Heart right ventricle (tissue), 16 donors: ENCODE measurements around the gene MBP. TPM values are rescaled to one million over a fixed set of nuclear protein-coding genes. Genes with fewer than 3 reads are reported as not detected.

Experiments
- ATAC-seq, 8 donors: fragments of 200-7000 bp; cut with Tn5 transposase; one replicate each; pipeline ENCODE4 v1.9.1; 2020; ENCODE audit warnings: mild to moderate bottlenecking in 8 of 8, moderate library complexity in 8 of 8, moderate number of reproducible peaks in 1 of 8
- DNase-seq, 2 donors: peaks; one replicate each; pipeline ENCODE4 v3.0.0-alpha.2; 2020
- H3K27ac ChIP-seq, 10 donors: fragments of 200-600 bp; sonication (generic) in 2 of 10; one replicate each; pipeline versions ENCODE4 v1.5.0 to v1.8.0; 2020 to 2022; ENCODE audit warnings: mild to moderate bottlenecking in 3 of 10
- H3K27me3 ChIP-seq, 7 donors: fragments of 200-600 bp; one replicate each; pipeline ENCODE4 v1.8.0; 2021 to 2022; ENCODE audit warnings: mild to moderate bottlenecking in 2 of 7
- H3K36me3 ChIP-seq, 9 donors: fragments of 200-600 bp; sonication (generic) in 1 of 9; one replicate each; pipeline versions ENCODE4 v1.5.0 to v1.8.0; 2020 to 2022; ENCODE audit warnings: mild to moderate bottlenecking in 2 of 9
- H3K4me1 ChIP-seq, 9 donors: fragments of 200-600 bp; sonication (generic) in 1 of 9; one replicate each; pipeline versions ENCODE4 v1.5.0 to v1.8.0; 2020 to 2022; ENCODE audit warnings: mild to moderate bottlenecking in 4 of 9
- H3K4me3 ChIP-seq, 10 donors: fragments of 200-600 bp; sonication (generic) in 2 of 10; one replicate each; pipeline versions ENCODE4 v1.5.0 to v1.8.0; 2020 to 2022; ENCODE audit warnings: mild to moderate bottlenecking in 7 of 10, moderate library complexity in 2 of 10
- H3K9me3 ChIP-seq, 11 donors: fragments of 200-600 bp in 10 of 11; sonication (generic) in 2 of 11; one replicate each; pipeline versions ENCODE4 v1.5.0 to v1.8.0; 2013 to 2022; ENCODE audit warnings: mild to moderate bottlenecking in 2 of 11, control low read depth in 1 of 11, moderate library complexity in 1 of 11
- CTCF ChIP-seq, 9 donors: fragments of 200-600 bp; sonication (generic) in 2 of 9; IDR thresholded peaks; one replicate each; pipeline versions ENCODE4 v1.5.0 to v1.8.0; 2021 to 2022; ENCODE audit warnings: antibody characterized with exemption in 9 of 9, mild to moderate bottlenecking in 5 of 9, moderate library complexity in 1 of 9
- WGBS, 2 donors: extraction: QIAGEN DNeasy Blood & Tissue Kit; methylation state at CpG; one replicate each; pipeline ENCODE4 v1.1.7; 2013; ENCODE audit warnings: inconsistent platforms in 1 of 2; 5-methylcytosine and 5-hydroxymethylcytosine counted together
- intact Hi-C, 10 donors: fragments of 100-400 bp; cut with DNase I; formaldehyde crosslinking; loops; one replicate each; pipeline versions ENCODE4 v1.11.1 to v1.14.2; 2022
- polyA plus RNA-seq, 2 donors: library from polyadenylated mRNA; stranded (reverse); fragments of 200-250 nt; gene quantifications; one replicate each; pipeline ENCODE4 v1.2.3, GENCODE V29; 2013
- total RNA-seq, 10 donors: library from RNA; stranded (reverse); fragmentation: NEBNext Ultra II Directional in 3 of 10; extraction: Animal tissue kit (Norgen Biotek cat#: 25700) in 3 of 10; gene quantifications; one replicate each; pipeline versions ENCODE4 v1.2.1 to v1.2.4, GENCODE V29; 2021 to 2023
- donor health status: Arrhythmogenic right ventricular cardiomyopathy.
- donor health status: ischemic (EF 13 %, LVEDD 7.1; RV severe dilation, severe dysfunction).
- donor health status: healthy with polysubstance abuse.
- donor health status: DM: no; HTN: yes; CAD: no.
- donor health status: DM: no; HTN: no; CAD: no.
- donor health status: ischemic (EF 25% LVEDD 6.9; RV normal size, moderate dysfunction).
- donor health status: ischemic (EF 25% LVEDD 5.7; RV mildly dilated, moderate dysfunction).
- donor health status: healthy.
- donor health status: DM: yes; HTN: yes; CAD: no.
- donor health status: Ischemic cardiomyopathy.
- donor health status: ischemic (EF 35%, LVEDD 5.7; RV mildly dilated, moderate dysfunction).
- donor health status: nonischemic (EF 11% LVEDD 7.7; RV severe dilation, severe dysfunction).
- donor health status: DM: yes; HTN: yes; CAD: no.
- donor health status: PGD.
- donor health status: ischemic (EF 29% LVEDD 5.4; RV normal size, mild dysfunction).
- donor health status: nonischemic (EF 23%, LVEDD 6.1; RV moderate dilation, normal function).

Gene MBP
- total and polyA plus RNA-seq, 12 donors, result 3.0 to 70.8 (median 43.9) TPM

GRCh38 chr18:77055429-77056300 is 76.9 kb downstream of the MBP start:
- ATAC-seq, result peak in 6 of 8 donors; percentile 16 to 46 (median 34)

GRCh38 chr18:77054606-77055428 is 77.8 kb downstream of the MBP start:
- no peaks in the 10 kb centered on the region for H3K27me3 ChIP-seq
- intact Hi-C loops, result loop anchor here in 9 of 10 donors (2.0 to 10.0 kb wide), 6 partner anchors 48 to 157 kb away; partner anchors contain the start of gene MBP (in 3 of the 9)
- peak; percentile 80 to 81 for DNase-seq
- peak in 8 of 9 donors; percentile 46 to 77 (median 64) for TF ChIP-seq CTCF (IDR thresholded peaks at IDR 0.05)
- H3K27ac ChIP-seq, result peak overlapping the region in 9 of 10 donors; percentile 54 to 98 (median 76)
- ATAC-seq, result peak; percentile 76 to 83 (median 81)
- peaks cover 15 to 93% (median 52%) of the 10 kb centered on the region in 9 donors for H3K4me1 ChIP-seq
- no peaks in the 10 kb centered on the region for H3K9me3 ChIP-seq
- peak overlapping the region in 1 of 10 donors; percentile 42 for H3K4me3 ChIP-seq
- 28 to 35% methylated on average over 15 of the region's 15 CpGs for WGBS, 2 donors
- H3K36me3 ChIP-seq, result peaks cover 0 to 4% (median 0%) of the 10 kb centered on the region in 9 donors

More at GRCh38 chr18:77055429-77056300, 76.9 kb downstream of the MBP start:
- Histone ChIP-seq H3K4me1 (peaks cover 15 to 90% (median 52%) of the 10 kb centered on the region in 9 donors), H3K36me3 (peaks cover 0 to 4% (median 0%) of the 10 kb centered on the region in 9 donors), H3K27me3 (no peaks in the 10 kb centered on the region), H3K9me3 (no peaks in the 10 kb centered on the region), H3K4me3 (peak overlapping the region in 1 of 10 donors; percentile 42), H3K27ac (peak overlapping the region; percentile 39 to 98 (median 78))
- peak in 1 of 2 donors; percentile 34 for DNase-seq
- intact Hi-C loops, result loop anchor here in 8 of 10 donors (2.0 to 10.0 kb wide), 6 partner anchors 48 to 157 kb away; partner anchors contain the start of gene MBP (in 3 of the 8)
- TF ChIP-seq CTCF (IDR thresholded peaks at IDR 0.05), result no peak
- WGBS, 2 donors, result 65 to 68% methylated on average over 15 of the region's 15 CpGs

GRCh38 chr18:77054288-77054605 is 78.3 kb downstream of the MBP start:
- TF ChIP-seq CTCF (IDR thresholded peaks at IDR 0.05), result no peak
- WGBS, 2 donors, result 80 to 86% methylated on average over 6 of the region's 6 CpGs
- intact Hi-C loops, result loop anchor here in 7 of 10 donors (2.0 to 10.0 kb wide), 5 partner anchors 47 to 158 kb away; no protein-coding TSS in a partner anchor

More at GRCh38 chr18:77054288-77054605, 78.3 kb downstream of the MBP start:
- peaks cover 0 to 4% (median 0%) of the 10 kb centered on the region in 9 donors for H3K36me3 ChIP-seq
- no peaks in the 10 kb centered on the region for H3K27me3 ChIP-seq
- H3K4me1 ChIP-seq, result peaks cover 15 to 94% (median 52%) of the 10 kb centered on the region in 9 donors
- no peak for DNase-seq
- peak overlapping the region in 1 of 10 donors; percentile 42 for H3K4me3 ChIP-seq
- no peaks in the 10 kb centered on the region for H3K9me3 ChIP-seq
- no peak for ATAC-seq
- H3K27ac ChIP-seq, result peak overlapping the region in 9 of 10 donors; percentile 18 to 98 (median 76)
